ENCODE measurements around the gene PLEKHN1. TPM values are rescaled to one million over a fixed set of nuclear protein-coding genes. Genes with fewer than 3 reads are reported as not detected.

The PLEKHN1 gene
- total RNA-seq, 1 experiment from 2014 or later: 7.9 TPM

- Mint-ChIP-seq H3K27me3 (ENCODE audit: insufficient read depth, unreplicated experiment) (no peaks in the 10 kb centered on the region), H3K4me3 (ENCODE audit: unreplicated experiment) (no peak overlapping the region), H3K27ac (ENCODE audit: low read depth, unreplicated experiment) (no peak overlapping the region), H3K9me3 (ENCODE audit: unreplicated experiment) (no peaks in the 10 kb centered on the region), H3K4me1 (ENCODE audit: insufficient read depth, unreplicated experiment) (peaks cover 10% of the 10 kb centered on the region), H3K36me3 (ENCODE audit: insufficient read depth, unreplicated experiment) (no peaks in the 10 kb centered on the region)
- no peak for TF ChIP-seq CTCF (IDR thresholded peaks at IDR 0.05; ENCODE audit: unreplicated experiment)
- POLR2A ChIA-PET: no interaction called here
- no peak for DNase-seq (ENCODE audit: unreplicated experiment)
- CTCF ChIA-PET: no interaction called here
- intact Hi-C loops (cut with micrococcal nuclease): no loop called here
- BruUV-seq (replicated peaks): no TSS peak
Measured at GRCh38 chr1:972726-973458, 6.6 kb downstream of the PLEKHN1 start.

- H3K9me3 Mint-ChIP-seq (ENCODE audit: unreplicated experiment): no peaks in the 10 kb centered on the region
- BruUV-seq (replicated peaks): no TSS peak
- peaks cover 6% of the 10 kb centered on the region for H3K4me1 Mint-ChIP-seq (ENCODE audit: insufficient read depth, unreplicated experiment)
- no peak overlapping the region for H3K4me3 Mint-ChIP-seq (ENCODE audit: unreplicated experiment)
- DNase-seq (ENCODE audit: unreplicated experiment): no peak
- no peak overlapping the region for H3K27ac Mint-ChIP-seq (ENCODE audit: low read depth, unreplicated experiment)
- no peak for TF ChIP-seq CTCF (IDR thresholded peaks at IDR 0.05; ENCODE audit: unreplicated experiment)
- H3K27me3 Mint-ChIP-seq (ENCODE audit: insufficient read depth, unreplicated experiment): no peaks in the 10 kb centered on the region
- intact Hi-C loops (cut with micrococcal nuclease): loop anchor here (2.0 kb wide), 1 partner anchor 69 kb away; no protein-coding TSS in a partner anchor
- POLR2A ChIA-PET: no interaction called here
- no peaks in the 10 kb centered on the region for H3K36me3 Mint-ChIP-seq (ENCODE audit: insufficient read depth, unreplicated experiment)
- CTCF ChIA-PET: interaction anchor here (2.2 kb wide), 1 partner anchor 11 kb away, joined by 5 read pairs; no protein-coding TSS in a partner anchor
Measured at GRCh38 chr1:973459-974292, 7.4 kb downstream of the PLEKHN1 start.

- BruUV-seq (replicated peaks): no TSS peak
- intact Hi-C loops (cut with micrococcal nuclease): loop anchor here (2.0 kb wide), 1 partner anchor 69 kb away; no protein-coding TSS in a partner anchor
- Mint-ChIP-seq H3K36me3 (ENCODE audit: insufficient read depth, unreplicated experiment) (no peaks in the 10 kb centered on the region), H3K27ac (ENCODE audit: low read depth, unreplicated experiment) (no peak overlapping the region), H3K4me3 (ENCODE audit: unreplicated experiment) (no peak overlapping the region), H3K27me3 (ENCODE audit: insufficient read depth, unreplicated experiment) (no peaks in the 10 kb centered on the region), H3K4me1 (ENCODE audit: insufficient read depth, unreplicated experiment) (peaks cover 6% of the 10 kb centered on the region), H3K9me3 (ENCODE audit: unreplicated experiment) (no peaks in the 10 kb centered on the region)
- CTCF ChIA-PET: interaction anchor here (2.2 kb wide), 1 partner anchor 10 kb away, joined by 5 read pairs; no protein-coding TSS in a partner anchor
- no peak for DNase-seq (ENCODE audit: unreplicated experiment)
- POLR2A ChIA-PET: no interaction called here
- TF ChIP-seq CTCF (IDR thresholded peaks at IDR 0.05; ENCODE audit: unreplicated experiment): no peak
Measured at GRCh38 chr1:974293-974640, 8.0 kb downstream of the PLEKHN1 start.

GRCh38 chr1:974687-975328, 8.5 kb downstream of the PLEKHN1 start:
- Mint-ChIP-seq H3K4me3 (ENCODE audit: unreplicated experiment) (no peak overlapping the region), H3K36me3 (ENCODE audit: insufficient read depth, unreplicated experiment) (no peaks in the 10 kb centered on the region), H3K9me3 (ENCODE audit: unreplicated experiment) (no peaks in the 10 kb centered on the region), H3K4me1 (ENCODE audit: insufficient read depth, unreplicated experiment) (peaks cover 6% of the 10 kb centered on the region), H3K27ac (ENCODE audit: low read depth, unreplicated experiment) (no peak overlapping the region), H3K27me3 (ENCODE audit: insufficient read depth, unreplicated experiment) (no peaks in the 10 kb centered on the region)
- intact Hi-C loops (cut with micrococcal nuclease): loop anchor here (2.0 kb wide), 1 partner anchor 70 kb away; no protein-coding TSS in a partner anchor
- DNase-seq (ENCODE audit: unreplicated experiment): no peak
- CTCF ChIA-PET: interaction anchor here (1.9 to 2.2 kb wide), 2 partner anchors 10 to 89 kb away, joined by 5 to 10 read pairs; no protein-coding TSS in a partner anchor
- BruUV-seq (replicated peaks): no TSS peak
- POLR2A ChIA-PET: no interaction called here
- TF ChIP-seq CTCF (IDR thresholded peaks at IDR 0.05; ENCODE audit: unreplicated experiment): no peak
